ENCODE data around the gene SLC17A7.

SLC17A7 gene

GRCh38 chr19:49408816-49409440, 32.4 kb downstream of the SLC17A7 start (continued):
- no peak for TF ChIP-seq POU6F1 (CRISPR knock-in tag; IDR thresholded peaks at IDR 0.05; ENCODE audit: borderline replicate concordance, low read depth)
- TF ChIP-seq OSR1 (CRISPR knock-in tag; IDR thresholded peaks at IDR 0.05) = no peak
- no peak for TF ChIP-seq GLIS3 (CRISPR knock-in tag; IDR thresholded peaks at IDR 0.05)

GRCh38 chr19:49407482-49408015, 33.8 kb downstream of the SLC17A7 start:
- ATAC-seq = no peak
- no peak for TF ChIP-seq ISL1 (CRISPR knock-in tag; IDR thresholded peaks at IDR 0.05)
- TF ChIP-seq BACH2 (CRISPR knock-in tag; IDR thresholded peaks at IDR 0.05; ENCODE audit: borderline replicate concordance) = no peak
- TF ChIP-seq PATZ1 (CRISPR knock-in tag; IDR thresholded peaks at IDR 0.05; ENCODE audit: borderline replicate concordance) = no peak
- no peak for TF ChIP-seq ESRRG (CRISPR knock-in tag; IDR thresholded peaks at IDR 0.05)
- no peak for TF ChIP-seq POU6F1 (CRISPR knock-in tag; IDR thresholded peaks at IDR 0.05; ENCODE audit: borderline replicate concordance, low read depth)
- TF ChIP-seq PPARA (CRISPR knock-in tag; IDR thresholded peaks at IDR 0.05; ENCODE audit: borderline replicate concordance) = no peak
- TF ChIP-seq ZNF70 (CRISPR knock-in tag; IDR thresholded peaks at IDR 0.05) = no peak
- no peak for TF ChIP-seq CSRNP3 (CRISPR knock-in tag; IDR thresholded peaks at IDR 0.05)
- TF ChIP-seq ZFP30 (CRISPR knock-in tag; IDR thresholded peaks at IDR 0.05) = no peak
- TF ChIP-seq TOX (CRISPR knock-in tag; IDR thresholded peaks at IDR 0.05; ENCODE audit: borderline replicate concordance) = no peak
- TF ChIP-seq ZNF565 (CRISPR knock-in tag; conservative IDR thresholded peaks at IDR 0.05; ENCODE audit: low read depth) = no peak
- no peak for TF ChIP-seq SNAI2 (CRISPR knock-in tag; IDR thresholded peaks at IDR 0.05)
- no peak for TF ChIP-seq ZFP3 (CRISPR knock-in tag; IDR thresholded peaks at IDR 0.05)

GRCh38 chr19:49407079-49407478, 34.2 kb downstream of the SLC17A7 start:
- no peak for ATAC-seq
- no peak for TF ChIP-seq CREB5 (CRISPR knock-in tag; IDR thresholded peaks at IDR 0.05; ENCODE audit: low read depth)
- TF ChIP-seq ZNF70 (CRISPR knock-in tag; IDR thresholded peaks at IDR 0.05) = no peak
- no peak for TF ChIP-seq ARNTL (CRISPR knock-in tag; IDR thresholded peaks at IDR 0.05; ENCODE audit: borderline replicate concordance, low read depth)
- no peak for TF ChIP-seq ZFP30 (CRISPR knock-in tag; IDR thresholded peaks at IDR 0.05)

- ATAC-seq = peak; percentile 91
- TF ChIP-seq ZNF70 (CRISPR knock-in tag; IDR thresholded peaks at IDR 0.05) = no peak
- TF ChIP-seq CSRNP3 (CRISPR knock-in tag; IDR thresholded peaks at IDR 0.05) = no peak
- no peak for TF ChIP-seq RARB (CRISPR knock-in tag; IDR thresholded peaks at IDR 0.05)
- no peak for TF ChIP-seq GLIS3 (CRISPR knock-in tag; IDR thresholded peaks at IDR 0.05)
- TF ChIP-seq SNAI2 (CRISPR knock-in tag; IDR thresholded peaks at IDR 0.05) = no peak
- no peak for TF ChIP-seq CREB5 (CRISPR knock-in tag; IDR thresholded peaks at IDR 0.05; ENCODE audit: low read depth)
- no peak for TF ChIP-seq POU6F1 (CRISPR knock-in tag; IDR thresholded peaks at IDR 0.05; ENCODE audit: borderline replicate concordance, low read depth)
- TF ChIP-seq ZC3H10 (CRISPR knock-in tag; IDR thresholded peaks at IDR 0.05) = no peak
- TF ChIP-seq CSDC2 (CRISPR knock-in tag; IDR thresholded peaks at IDR 0.05) = no peak
- TF ChIP-seq ESRRG (CRISPR knock-in tag; IDR thresholded peaks at IDR 0.05) = no peak
- no peak for TF ChIP-seq BACH2 (CRISPR knock-in tag; IDR thresholded peaks at IDR 0.05; ENCODE audit: borderline replicate concordance)
Observed at GRCh38 chr19:49403404-49404187, 37.7 kb downstream of the SLC17A7 start.
